22Rv1 (cell line): ENCODE results near the gene COG5.

ENCODE experiments used
- ZFX ChIP-seq: fragments of 450-650 bp; IDR thresholded peaks from 2 replicates; pipeline ENCODE4 v1.6.1; 2017; ENCODE audit warnings: antibody characterized with exemption, borderline replicate concordance
- TF ChIP-seq, protein P1 (sequence below): fragments of 450-650 bp; IDR thresholded peaks from 2 replicates; pipeline ENCODE4 v1.5.1; 2017; ENCODE audit warnings: mild to moderate bottlenecking

DNA sequence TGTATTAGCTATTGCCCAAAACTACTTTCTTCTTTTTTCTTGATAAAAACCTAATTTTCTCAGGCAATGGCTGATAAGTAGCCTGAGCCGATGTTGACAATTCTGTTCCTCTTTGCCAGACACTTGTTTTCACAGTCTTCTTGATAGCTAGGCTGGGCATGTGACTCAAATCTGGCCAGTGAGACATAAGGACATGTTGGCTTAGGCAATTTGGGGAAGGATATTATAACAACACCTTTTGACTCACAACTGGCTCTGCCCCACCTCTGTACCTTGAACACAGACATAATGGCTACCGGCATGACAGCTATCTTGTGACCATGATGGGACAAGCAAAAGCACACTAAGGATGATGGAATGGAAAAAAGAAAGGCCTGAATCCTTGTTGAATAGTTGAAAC, 166.7 kb downstream of the COG5 start:
- TF ChIP-seq, protein P1, sequence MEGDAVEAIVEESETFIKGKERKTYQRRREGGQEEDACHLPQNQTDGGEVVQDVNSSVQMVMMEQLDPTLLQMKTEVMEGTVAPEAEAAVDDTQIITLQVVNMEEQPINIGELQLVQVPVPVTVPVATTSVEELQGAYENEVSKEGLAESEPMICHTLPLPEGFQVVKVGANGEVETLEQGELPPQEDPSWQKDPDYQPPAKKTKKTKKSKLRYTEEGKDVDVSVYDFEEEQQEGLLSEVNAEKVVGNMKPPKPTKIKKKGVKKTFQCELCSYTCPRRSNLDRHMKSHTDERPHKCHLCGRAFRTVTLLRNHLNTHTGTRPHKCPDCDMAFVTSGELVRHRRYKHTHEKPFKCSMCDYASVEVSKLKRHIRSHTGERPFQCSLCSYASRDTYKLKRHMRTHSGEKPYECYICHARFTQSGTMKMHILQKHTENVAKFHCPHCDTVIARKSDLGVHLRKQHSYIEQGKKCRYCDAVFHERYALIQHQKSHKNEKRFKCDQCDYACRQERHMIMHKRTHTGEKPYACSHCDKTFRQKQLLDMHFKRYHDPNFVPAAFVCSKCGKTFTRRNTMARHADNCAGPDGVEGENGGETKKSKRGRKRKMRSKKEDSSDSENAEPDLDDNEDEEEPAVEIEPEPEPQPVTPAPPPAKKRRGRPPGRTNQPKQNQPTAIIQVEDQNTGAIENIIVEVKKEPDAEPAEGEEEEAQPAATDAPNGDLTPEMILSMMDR = no peak
- no peak for TF ChIP-seq ZFX
